SKM-1 treated with dmso at 0.1 percent for 144 hours (cell line): Measurements from ENCODE around the gene SLC38A10.

Experiments used
- DNase-seq: peaks from one replicate; lab custom pipeline; 2025; ENCODE audit not compliant: unreplicated experiment; lab: John Stamatoyannopoulos, UW

Gene SLC38A10

DNA sequence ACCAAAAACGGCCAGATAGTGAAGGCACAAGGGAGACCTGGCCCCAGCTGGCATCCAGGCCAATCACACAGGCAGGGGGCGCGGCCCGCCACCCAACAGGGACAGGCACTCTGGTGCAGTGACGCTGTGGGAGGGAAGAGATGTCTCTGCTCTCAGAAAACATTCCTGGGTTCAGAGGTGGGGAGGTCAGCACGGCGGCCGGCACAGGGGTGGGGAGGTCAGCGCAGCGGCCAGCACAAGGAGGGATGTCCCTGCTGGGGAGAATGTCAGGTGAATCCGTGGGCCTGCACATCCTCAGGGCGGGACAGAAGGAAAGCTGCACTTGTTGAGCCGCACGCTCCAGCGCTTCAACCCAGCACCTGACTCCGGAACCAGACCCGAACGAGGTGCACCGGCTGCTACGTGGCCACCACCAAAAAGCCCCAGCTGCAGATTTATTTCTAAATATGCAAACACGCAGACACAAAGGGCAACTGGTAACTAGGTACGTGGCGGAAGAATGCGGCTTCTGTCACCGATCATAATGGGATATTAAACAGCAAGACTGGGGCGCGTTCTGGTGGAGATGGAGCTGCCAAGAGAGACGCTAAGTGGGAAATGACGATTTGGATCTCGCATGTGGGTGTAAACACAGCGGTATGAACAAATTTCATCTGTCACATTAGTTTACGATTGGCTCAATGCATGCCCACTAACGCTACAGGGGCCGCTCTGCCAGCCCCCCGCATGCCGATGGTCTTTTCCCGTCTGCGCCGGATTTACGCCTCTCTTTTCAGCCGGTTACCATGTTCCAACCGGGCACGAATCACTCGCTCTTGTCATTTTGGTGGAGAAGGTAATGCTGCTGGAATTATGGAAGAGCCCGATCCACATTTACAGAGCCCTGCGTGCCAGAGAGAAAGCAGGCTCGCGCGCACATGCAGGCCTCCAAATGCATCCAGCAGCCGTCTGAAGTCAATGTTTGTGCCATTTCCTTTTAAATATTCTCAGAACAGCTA is 15.5 kb downstream of the SLC38A10 start:
- no peak for DNase-seq

DNA sequence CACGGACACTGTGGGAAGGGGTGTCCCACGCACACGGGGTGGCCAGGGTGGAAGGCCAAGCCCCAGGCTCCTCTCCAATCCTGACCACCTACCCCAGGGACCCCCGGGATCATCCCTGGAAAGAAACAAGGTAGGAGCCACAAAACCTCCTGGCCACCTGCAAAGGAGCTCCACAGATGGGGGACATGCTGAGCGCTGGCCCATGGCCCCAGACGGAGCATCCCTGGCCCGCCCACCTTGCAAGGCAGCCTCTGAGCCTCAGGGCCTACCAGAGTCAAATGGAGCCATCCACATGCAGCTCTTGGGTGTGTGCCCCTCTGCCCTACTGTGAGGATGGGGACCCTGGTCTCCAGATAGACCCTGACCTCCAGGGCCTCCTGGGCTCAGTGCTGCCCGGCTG is 16.3 kb downstream of the SLC38A10 start:
- DNase-seq = no peak

GRCh38 chr17:81277946-81278693 is 17.0 kb downstream of the SLC38A10 start:
- no peak for DNase-seq

DNA sequence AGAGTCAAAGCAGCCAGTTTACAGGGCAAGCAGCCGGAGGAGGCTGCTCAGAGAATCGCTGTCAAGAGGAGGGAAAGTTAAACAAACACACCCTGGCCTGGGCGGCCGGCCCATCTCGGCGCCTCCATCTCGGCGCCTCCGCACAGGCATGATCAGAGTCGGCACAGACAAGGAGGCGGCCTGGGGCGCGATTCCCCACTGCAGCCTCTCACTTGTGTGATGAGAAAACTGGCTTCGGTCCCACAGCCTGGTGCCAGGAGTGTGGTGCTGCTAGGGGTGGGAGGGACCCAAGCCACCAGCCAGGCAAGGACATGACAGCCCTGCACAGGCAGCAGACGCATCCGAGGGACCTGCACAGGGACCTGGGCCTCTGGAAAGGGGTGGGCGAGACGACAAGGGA is 17.7 kb downstream of the SLC38A10 start:
- no peak for DNase-seq

GRCh38 chr17:81276781-81277180 is 18.3 kb downstream of the SLC38A10 start:
- DNase-seq = no peak

GRCh38 chr17:81274471-81274855 is 20.6 kb downstream of the SLC38A10 start:
- DNase-seq = no peak

DNA sequence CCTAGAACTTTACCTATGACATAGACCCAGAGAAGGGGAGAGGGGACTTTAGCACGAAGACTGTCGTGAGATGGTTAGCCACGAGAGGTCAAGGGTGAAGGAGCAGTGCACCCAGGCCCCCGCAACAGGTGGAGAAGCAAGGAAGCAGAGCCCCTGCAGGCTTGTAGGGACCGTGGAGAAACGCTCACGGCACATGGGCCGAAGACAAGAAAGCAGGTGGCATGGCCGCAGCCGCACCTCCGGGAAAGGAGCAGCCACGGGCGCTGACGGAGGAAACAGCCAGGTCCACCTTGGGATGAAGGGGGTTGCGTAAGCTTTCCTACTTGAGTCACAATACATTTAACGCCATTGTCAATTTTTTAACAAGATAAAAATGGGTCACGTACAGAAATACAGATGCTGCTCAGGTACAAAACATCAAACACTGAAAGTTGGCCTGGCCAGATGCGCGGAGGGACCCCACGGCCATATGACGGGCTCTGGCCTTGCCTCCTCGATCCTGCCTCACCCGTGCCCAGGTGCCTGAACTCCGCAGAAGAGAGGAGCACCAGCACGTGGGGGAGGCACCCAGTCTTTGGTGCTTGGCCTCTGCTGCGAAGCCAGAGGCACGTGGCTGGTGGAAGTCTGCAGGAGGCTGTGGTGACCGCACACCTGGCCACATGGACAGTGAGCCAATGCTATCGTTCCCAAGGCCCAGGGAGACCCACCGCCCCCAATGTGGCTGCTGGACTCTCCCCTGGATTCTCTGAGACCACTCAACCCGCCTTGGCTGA is 21.2 kb downstream of the SLC38A10 start:
- no peak for DNase-seq

DNA sequence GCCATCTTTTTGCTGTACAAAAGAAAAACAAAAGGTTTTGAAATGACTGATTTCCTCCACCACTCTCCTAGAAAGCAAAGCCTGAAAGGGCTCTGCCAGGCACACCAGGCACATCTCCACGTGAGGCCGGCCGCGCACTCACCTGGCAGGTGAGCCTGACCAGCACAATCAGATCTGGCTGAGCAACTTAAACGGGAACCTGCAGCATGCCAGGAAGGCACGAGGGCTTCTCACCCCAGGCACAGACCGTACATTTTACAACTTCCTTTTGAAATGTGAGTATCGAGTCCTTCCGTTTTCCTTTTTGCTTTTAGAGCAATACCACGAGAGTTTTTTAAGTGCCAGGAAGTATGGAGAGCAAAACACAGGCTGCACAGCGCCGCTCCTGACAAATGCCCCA is 22.5 kb downstream of the SLC38A10 start:
- DNase-seq = no peak

GRCh38 chr17:81271226-81271625 is 23.9 kb downstream of the SLC38A10 start:
- no peak for DNase-seq

DNA sequence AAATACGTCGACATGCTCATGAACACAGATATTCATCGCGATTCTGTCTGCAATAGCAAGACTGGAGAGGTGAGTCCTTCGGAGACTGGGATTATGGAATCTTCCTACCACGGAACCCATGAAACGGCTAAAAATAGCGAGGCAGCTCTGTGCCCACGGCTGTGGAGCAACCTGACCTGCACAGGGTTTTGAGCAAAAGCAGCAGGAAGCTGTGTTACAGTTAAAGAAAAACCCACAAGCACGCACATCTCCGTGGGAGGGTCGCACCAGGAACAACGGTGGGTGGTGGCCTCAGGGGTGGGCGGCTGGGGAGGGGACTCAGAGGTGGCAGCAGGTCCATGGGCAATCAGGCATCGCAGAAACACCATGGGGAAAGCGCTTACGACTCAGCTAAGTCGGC is 24.8 kb downstream of the SLC38A10 start:
- DNase-seq = no peak

DNA sequence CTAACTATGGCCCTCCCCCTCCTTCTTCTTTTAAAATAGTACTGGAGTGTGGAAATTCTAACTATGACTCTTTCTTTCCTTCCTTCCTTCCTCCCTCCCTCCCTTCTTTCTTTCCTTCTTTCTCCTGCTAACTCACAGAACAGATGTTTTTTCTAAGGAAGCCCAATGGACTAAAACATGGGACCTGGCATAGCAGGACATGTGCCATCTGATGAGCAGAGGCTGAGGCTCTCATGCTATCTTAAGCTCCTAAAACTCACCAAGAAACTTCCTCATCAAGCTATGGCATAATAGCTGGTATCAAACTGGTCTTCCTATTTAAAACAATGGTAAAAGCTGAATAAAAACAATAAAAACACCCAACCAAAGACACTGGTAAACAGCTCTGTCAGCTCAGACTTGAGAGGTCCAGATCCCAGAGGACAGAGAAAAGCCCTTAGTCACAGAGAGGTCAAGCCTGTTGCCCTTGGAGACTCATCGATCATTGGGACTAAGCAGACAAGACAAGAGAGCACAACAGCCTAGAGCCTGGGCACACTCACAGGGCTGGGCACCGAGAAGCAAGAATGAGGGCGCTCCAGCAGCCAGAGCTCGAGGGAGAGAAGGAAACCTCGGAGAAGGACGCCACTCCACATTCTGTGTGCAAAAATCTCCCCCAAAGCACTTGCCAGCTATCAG is 27.6 kb downstream of the SLC38A10 start:
- DNase-seq = no peak

GRCh38 chr17:81265576-81265975 is 29.5 kb downstream of the SLC38A10 start:
- no peak for DNase-seq

GRCh38 chr17:81264640-81265039 is 30.5 kb downstream of the SLC38A10 start:
- no peak for DNase-seq

DNA sequence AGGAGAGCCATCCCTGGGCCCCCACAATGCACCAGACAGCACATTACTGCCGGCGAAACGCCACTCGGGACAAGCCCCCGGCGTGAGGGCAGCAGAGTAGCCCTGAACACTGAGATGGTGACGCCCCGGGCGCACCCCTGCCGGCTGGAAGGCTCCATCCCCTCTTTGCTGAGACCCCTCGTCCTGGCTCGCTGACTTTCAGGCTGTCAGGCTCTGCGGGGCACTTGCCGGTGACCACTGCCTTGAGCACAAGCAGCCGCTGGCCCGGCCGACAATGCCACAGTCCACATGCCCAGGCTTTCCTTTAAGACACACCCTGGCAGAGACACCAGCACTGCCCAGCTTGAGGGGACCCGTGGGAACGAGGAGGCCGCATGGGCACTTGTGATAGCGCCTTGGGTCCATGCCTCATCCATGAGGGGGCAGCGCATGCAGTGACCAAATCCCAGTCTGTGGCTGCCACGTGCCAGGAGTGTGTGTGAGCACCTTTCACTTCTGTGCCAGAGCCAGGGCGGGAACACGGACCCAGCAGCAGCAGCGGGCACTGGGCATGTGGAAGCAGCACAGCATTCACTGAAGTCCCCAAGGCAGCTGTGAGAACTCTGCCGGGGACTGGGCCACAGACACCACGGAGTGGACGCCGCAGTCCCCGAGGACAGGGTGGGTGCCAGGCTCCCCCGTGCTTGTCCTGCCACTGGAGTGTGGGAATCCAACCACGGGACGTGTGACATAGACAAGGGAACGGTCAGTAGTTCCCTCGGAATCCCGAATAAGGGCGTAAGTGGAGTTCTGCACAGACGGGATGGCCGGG is 31.5 kb downstream of the SLC38A10 start:
- no peak for DNase-seq

DNA sequence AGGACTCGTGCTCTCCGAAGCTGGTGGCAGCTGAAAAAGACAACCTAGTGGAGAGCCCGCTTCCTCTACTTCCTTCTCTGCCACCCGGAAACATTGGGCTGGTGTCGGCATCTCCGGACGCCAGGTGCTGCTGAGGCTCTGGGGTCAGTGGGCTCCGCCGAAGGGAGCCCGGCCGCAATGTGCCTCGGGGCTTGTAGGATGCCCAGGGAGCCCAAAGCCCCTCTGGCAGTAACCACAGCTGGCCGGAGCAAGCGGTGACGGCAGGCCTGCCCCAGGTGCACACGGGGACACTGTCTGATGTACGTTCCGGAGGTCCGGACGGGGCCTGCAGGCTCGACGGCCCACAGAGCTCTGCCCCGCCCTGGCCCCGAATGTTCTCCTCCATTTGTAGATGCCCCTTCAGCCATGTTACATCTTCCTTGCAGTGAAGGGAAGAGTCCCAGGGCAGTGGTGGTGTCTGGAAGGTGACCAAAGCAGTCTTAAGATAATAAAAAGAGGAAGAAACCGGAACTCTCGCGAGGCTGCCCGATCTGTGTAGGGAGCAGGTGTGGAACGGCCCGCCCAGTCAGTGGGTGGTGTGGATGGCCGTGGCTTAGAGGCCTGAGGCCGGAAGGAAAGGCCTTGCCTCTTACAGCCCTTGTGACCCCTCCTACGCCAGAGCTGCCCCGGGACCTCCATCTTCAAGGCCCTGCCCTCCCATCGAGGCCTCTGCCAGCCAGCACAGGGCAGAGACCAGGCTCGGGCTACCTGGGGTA is 33.3 kb downstream of the SLC38A10 start:
- DNase-seq = no peak

- no peak for DNase-seq
These were observed 34.0 kb downstream of the SLC38A10 start for GRCh38 chr17:81261096-81261495.

- no peak for DNase-seq
These were observed 34.5 kb downstream of the SLC38A10 start for GRCh38 chr17:81260641-81261040.

DNA sequence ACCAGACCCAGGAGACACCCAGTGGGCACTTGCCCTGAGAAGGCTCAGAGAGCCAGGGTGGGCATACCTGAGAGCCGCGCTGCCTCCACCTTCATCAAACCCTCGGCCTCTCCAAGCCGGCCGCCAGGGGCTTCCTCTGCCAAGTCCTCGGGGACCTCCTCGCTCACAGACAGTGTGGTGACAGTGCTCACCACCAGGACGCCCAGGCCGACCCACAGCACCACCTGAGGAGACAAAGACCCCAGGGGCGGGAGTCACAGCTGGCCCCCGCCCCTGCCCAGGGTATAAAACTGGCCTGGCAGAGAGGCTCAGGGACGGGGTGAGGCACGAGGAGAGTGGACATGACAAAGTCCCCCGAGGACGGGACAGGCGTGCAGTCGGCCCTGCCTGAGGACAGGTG is 34.9 kb downstream of the SLC38A10 start:
- no peak for DNase-seq

- no peak for DNase-seq
These were observed 36.0 kb downstream of the SLC38A10 start for GRCh38 chr17:81259058-81259605.
